Adrenal gland (tissue), 12 donors: ENCODE results near the gene MAST4. TPM values are rescaled to one million over a fixed set of nuclear protein-coding genes. Genes with fewer than 3 reads are reported as not detected.

ENCODE experiments used
- DNase-seq, 7 donors: peaks; one replicate each; pipeline ENCODE4 v3.0.0-alpha.2; 2019 to 2020
- H3K27ac ChIP-seq, 5 donors: fragments of 200-600 bp; sonication (generic) in 4 of 5; 1 replicate in 3 of 5; 2 replicates in 2 of 5; pipeline versions ENCODE4 v1.5.1 to v1.8.0; 2016 to 2020; ENCODE audit warnings: mild to moderate bottlenecking in 1 of 5
- H3K27me3 ChIP-seq: fragments of 200-600 bp; 2 replicates; pipeline ENCODE4 v1.8.0; 2021
- H3K36me3 ChIP-seq, 2 donors: fragments of 200-600 bp; replicated peaks in 1 of 2; 1 replicate in 1 of 2; 2 replicates in 1 of 2; pipeline versions ENCODE4 v1.5.1 to v1.8.0; 2018 to 2022
- H3K4me1 ChIP-seq, 2 donors: fragments of 200-600 bp; replicated peaks in 1 of 2; 1 replicate in 1 of 2; 2 replicates in 1 of 2; pipeline versions ENCODE4 v1.5.1 to v1.8.0; 2018 to 2021
- H3K4me3 ChIP-seq, 4 donors: fragments of 200-600 bp; sonication (generic) in 3 of 4; one replicate each; pipeline ENCODE4 v1.5.1; 2016 to 2018
- H3K9me3 ChIP-seq, 3 donors: fragments of 200-600 bp; sonication (generic) in 1 of 3; replicated peaks in 1 of 3; 1 replicate in 2 of 3; 2 replicates in 1 of 3; pipeline versions ENCODE4 v1.5.1 to v1.8.0; 2016 to 2021
- POLR2A ChIP-seq, 2 donors: fragments of 450-650 bp; IDR thresholded peaks; one replicate each; pipeline ENCODE4 v1.6.1; 2017; ENCODE audit warnings: antibody characterized with exemption in 2 of 2, mild to moderate bottlenecking in 2 of 2, moderate library complexity in 1 of 2
- WGBS, 4 donors: extraction: QIAGEN DNeasy Blood & Tissue Kit in 2 of 4; methylation state at CpG; one replicate each; pipeline versions ENCODE4 v1.1.5 to v1.1.7; 2013 to 2017; 5-methylcytosine and 5-hydroxymethylcytosine counted together
- intact Hi-C, 2 donors: fragments of 100-400 bp; cut with DNase I; formaldehyde crosslinking; loops; one replicate each; pipeline versions ENCODE4 v1.14.1 to v1.15.0; 2022 to 2023
- polyA plus RNA-seq, 3 donors: library from polyadenylated mRNA; stranded (reverse); fragments of 200-250 nt in 2 of 3; fragments of 350-450 nt in 1 of 3; fragmentation: Illumina TruSeq in 1 of 3; extraction: RNeasy Lipid Tissue Mini Kit (QIAGEN cat#74804) in 1 of 3; gene quantifications; one replicate each; pipeline ENCODE4 v1.2.3, GENCODE V29; 2013 to 2014
- total RNA-seq, 9 donors: library from RNA; depleted of rRNA in 4 of 9; stranded (reverse); fragments of >200 nt in 4 of 9; fragments of 120-200 nt in 1 of 9; fragmentation: NEBNext Ultra II Directional in 1 of 9; extraction: Animal tissue kit (Norgen Biotek cat#: 25700) in 1 of 9; gene quantifications; one replicate each; pipeline versions ENCODE4 v1.1.0 to v1.2.4, GENCODE V29; 2013 to 2023
- TF ChIP-seq, protein P1 (sequence below), 6 experiments: fragments of 450-650 bp in 4 of 6; fragments of 200-600 bp in 2 of 6; sonication (generic) in 1 of 6; IDR thresholded peaks; 1 replicate in 5 of 6; 2 replicates in 1 of 6; pipeline versions ENCODE4 v1.5.1 to v1.8.0; 2016 to 2021; ENCODE audit warnings: antibody characterized with exemption in 6 of 6, mild to moderate bottlenecking in 2 of 6, moderate library complexity in 1 of 6
- donor health status: healthy with polysubstance abuse.
- donor health status: Bipolar disorder and iron deficiency.
- donor health status: DM: yes; HTN: yes; CAD: no.
- donor health status: DM: no; HTN: no; CAD: no.
- donor health status: DM: no; HTN: no; CAD: no.
- donor health status: DM: yes; HTN: yes; CAD: no.

MAST4 gene
- total and polyA plus RNA-seq, 12 donors, result 12.3 to 95.0 (median 42.8) TPM

DNA sequence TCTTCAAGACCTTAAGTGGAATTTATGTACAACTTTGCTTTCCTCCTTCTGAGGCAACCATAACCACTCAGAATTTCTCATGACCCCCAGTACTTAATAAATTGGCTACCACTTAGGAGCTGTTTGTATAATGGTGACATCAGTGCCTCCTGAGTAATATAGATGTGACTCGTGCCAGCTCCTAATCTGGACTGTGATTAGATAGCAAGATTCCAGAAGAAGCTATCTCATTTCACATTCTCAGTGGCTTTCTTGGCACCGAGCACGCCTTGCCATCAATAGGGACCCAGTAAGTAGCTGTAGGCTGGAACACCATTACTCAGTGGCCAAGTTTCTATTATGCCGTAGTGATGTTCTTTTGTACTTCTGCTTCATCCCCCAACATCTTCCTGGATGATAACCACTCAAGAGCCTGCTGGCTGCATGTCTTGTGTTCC is 371.7 kb downstream of the MAST4 start:
- Histone ChIP-seq H3K4me3 (no peak overlapping the region), H3K27ac (no peak overlapping the region), H3K27me3 (no peaks in the 10 kb centered on the region), H3K9me3 (no peaks in the 10 kb centered on the region), H3K36me3 (no peaks in the 10 kb centered on the region), H3K4me1 (peaks cover 0 to 7% of the 10 kb centered on the region in 2 donors)
- no peak for TF ChIP-seq POLR2A (IDR thresholded peaks at IDR 0.05)
- TF ChIP-seq, protein P1, sequence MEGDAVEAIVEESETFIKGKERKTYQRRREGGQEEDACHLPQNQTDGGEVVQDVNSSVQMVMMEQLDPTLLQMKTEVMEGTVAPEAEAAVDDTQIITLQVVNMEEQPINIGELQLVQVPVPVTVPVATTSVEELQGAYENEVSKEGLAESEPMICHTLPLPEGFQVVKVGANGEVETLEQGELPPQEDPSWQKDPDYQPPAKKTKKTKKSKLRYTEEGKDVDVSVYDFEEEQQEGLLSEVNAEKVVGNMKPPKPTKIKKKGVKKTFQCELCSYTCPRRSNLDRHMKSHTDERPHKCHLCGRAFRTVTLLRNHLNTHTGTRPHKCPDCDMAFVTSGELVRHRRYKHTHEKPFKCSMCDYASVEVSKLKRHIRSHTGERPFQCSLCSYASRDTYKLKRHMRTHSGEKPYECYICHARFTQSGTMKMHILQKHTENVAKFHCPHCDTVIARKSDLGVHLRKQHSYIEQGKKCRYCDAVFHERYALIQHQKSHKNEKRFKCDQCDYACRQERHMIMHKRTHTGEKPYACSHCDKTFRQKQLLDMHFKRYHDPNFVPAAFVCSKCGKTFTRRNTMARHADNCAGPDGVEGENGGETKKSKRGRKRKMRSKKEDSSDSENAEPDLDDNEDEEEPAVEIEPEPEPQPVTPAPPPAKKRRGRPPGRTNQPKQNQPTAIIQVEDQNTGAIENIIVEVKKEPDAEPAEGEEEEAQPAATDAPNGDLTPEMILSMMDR (IDR thresholded peaks at IDR 0.05), result no peak
- WGBS, 4 donors, result 78 to 84% (median 79%) methylated on average over 4 of the region's 4 CpGs
- intact Hi-C loops, result no loop called here
- peak in 4 of 7 donors; percentile 30 to 54 (median 42) for DNase-seq

DNA sequence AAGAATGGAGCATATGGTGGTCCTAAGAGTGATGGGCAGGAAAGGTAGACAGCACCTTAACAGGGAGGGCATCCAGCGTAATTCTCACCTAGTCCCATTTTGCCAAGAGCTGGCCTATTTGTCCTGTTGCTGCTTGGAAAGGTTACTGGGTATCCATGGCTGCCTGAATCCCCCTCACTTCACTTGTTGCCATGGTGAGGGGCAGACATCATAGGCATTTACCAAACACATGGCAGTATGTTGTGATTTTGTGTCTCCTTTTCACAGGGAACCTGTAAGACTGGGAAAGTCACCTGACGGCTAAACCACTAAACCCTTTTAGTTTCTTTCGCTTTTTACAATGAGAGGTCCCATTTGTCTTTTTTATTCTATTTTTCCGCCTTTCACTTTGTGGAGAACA is 373.3 kb downstream of the MAST4 start:
- WGBS, 4 donors, result 94 to 98% (median 96%) methylated on average over 4 of the region's 4 CpGs
- Histone ChIP-seq H3K36me3 (no peaks in the 10 kb centered on the region), H3K27me3 (no peaks in the 10 kb centered on the region), H3K27ac (no peak overlapping the region), H3K4me1 (peaks cover 0 to 7% of the 10 kb centered on the region in 2 donors), H3K9me3 (no peaks in the 10 kb centered on the region), H3K4me3 (no peak overlapping the region)
- no peak for DNase-seq
- no peak for TF ChIP-seq POLR2A (IDR thresholded peaks at IDR 0.05)
- TF ChIP-seq, protein P1 (IDR thresholded peaks at IDR 0.05), result no peak
- intact Hi-C loops, result no loop called here

DNA sequence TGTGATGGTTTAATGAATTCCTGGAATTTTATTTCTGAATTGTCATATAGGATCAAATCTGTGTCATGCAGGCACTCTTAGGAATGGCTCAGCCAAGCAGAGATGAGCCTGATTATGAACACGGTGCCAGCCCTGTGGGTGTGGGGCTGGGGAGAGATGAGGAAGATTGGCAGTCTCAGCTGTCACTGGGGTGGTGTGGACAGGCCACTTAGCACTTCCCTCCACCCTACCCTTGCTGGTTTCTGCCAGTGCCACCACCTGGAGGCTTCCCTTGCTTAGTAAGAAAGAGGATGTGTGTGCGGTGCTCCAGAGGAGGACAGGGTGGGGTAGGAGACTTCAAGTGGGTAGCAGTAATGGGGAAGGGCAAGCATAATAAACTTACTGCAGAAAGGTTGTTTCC is 373.8 kb downstream of the MAST4 start:
- Histone ChIP-seq H3K4me1 (peaks cover 0 to 7% of the 10 kb centered on the region in 2 donors), H3K36me3 (no peaks in the 10 kb centered on the region), H3K27ac (no peak overlapping the region), H3K4me3 (no peak overlapping the region), H3K9me3 (no peaks in the 10 kb centered on the region), H3K27me3 (no peaks in the 10 kb centered on the region)
- DNase-seq, result no peak
- TF ChIP-seq, protein P1 (IDR thresholded peaks at IDR 0.05), result no peak
- no peak for TF ChIP-seq POLR2A (IDR thresholded peaks at IDR 0.05)
- intact Hi-C loops, result no loop called here
- WGBS, 4 donors, result 80 to 89% (median 84%) methylated on average over 2 of the region's 2 CpGs

DNA sequence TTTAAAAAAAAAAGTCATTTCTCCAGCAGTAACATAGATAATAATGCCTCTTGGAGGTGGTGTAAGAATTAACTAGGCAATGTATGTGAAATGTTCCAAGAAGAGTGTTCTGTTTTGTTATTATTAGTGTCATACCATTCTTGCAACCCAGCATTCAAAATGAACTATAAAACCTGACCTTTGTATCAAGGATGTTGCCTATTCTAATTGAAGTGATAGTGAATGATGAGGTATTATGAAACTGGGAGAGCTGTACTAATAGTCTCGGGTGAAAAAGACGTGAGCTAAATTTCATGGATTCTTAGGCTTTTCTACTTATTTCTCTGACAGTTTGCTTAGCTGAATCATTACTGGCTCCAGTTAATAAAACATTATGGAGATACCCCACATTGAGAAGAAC is 375.8 kb downstream of the MAST4 start:
- no peak overlapping the region for H3K4me3 ChIP-seq
- DNase-seq, result no peak
- WGBS, 4 donors, result 44 to 58% (median 51%) methylated on average over 2 of the region's 2 CpGs
- intact Hi-C loops, result no loop called here
- TF ChIP-seq, protein P1 (IDR thresholded peaks at IDR 0.05), result no peak
- TF ChIP-seq POLR2A (IDR thresholded peaks at IDR 0.05), result no peak
- no peak overlapping the region for H3K27ac ChIP-seq
- H3K4me1 ChIP-seq, result peaks cover 0 to 7% of the 10 kb centered on the region in 2 donors
- H3K9me3 ChIP-seq, result no peaks in the 10 kb centered on the region
- H3K27me3 ChIP-seq, result no peaks in the 10 kb centered on the region
- H3K36me3 ChIP-seq, result no peaks in the 10 kb centered on the region
